Right lobe of liver (tissue), 4 donors: Measurements from ENCODE around the gene TRAPPC2L.

Experiments used
- CTCF ChIP-seq, 4 donors: fragments of 200-600 bp in 3 of 4; fragments of 450-650 bp in 1 of 4; IDR thresholded peaks; one replicate each; pipeline versions ENCODE4 v1.5.1 to v1.8.0; 2016 to 2022; ENCODE audit warnings: antibody characterized with exemption in 4 of 4, mild to moderate bottlenecking in 2 of 4
- POLR2A ChIP-seq: fragments of 450-650 bp; IDR thresholded peaks from one replicate; pipeline ENCODE4 v1.6.1; 2017; ENCODE audit warnings: antibody characterized with exemption, mild to moderate bottlenecking
- donor health status: DM: no; HTN: no; CAD: no.
- donor health status: DM: no; HTN: no; CAD: no.
- donor health status: DM: no; HTN: yes; CAD: no.

GRCh38 chr16:88879788-88880055, 22.8 kb downstream of the TRAPPC2L start:
- TF ChIP-seq CTCF (IDR thresholded peaks at IDR 0.05), result no peak
- TF ChIP-seq POLR2A, result no peak
